HG02981 (cell line): ENCODE results near the gene DTL.

Source experiments
- ATAC-seq: cut with Tn5 transposase; IDR thresholded peaks from one replicate; pipeline ENCODE4 v1.9.1; 2021; ENCODE audit warnings: mild to moderate bottlenecking, moderate library complexity; ENCODE audit not compliant: unreplicated experiment

DTL gene

GRCh38 chr1:212121779-212122178 is 86.2 kb downstream of the DTL start:
- no peak for ATAC-seq

- ATAC-seq: no peak
These were observed 89.4 kb downstream of the DTL start for GRCh38 chr1:212124690-212125582.

DNA sequence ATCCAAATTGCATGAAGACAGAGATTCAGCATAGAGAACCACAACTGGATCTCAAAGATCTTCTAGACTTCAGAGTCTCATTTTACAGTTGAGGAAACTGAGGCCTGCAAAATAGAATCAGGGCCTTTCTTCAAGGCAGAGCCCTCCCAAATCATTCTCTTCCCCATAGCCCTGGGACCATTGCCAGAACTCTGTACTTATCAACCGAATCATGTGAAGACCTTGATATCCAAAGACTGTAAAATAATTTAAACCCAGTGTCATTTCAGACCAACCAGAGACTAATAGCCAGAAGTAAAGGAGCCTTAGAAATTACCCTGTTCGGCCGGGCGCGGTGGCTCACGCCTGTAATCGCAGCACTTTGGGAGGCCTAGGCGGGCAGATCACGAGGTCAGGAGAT is 90.1 kb downstream of the DTL start:
- no peak for ATAC-seq

- ATAC-seq: no peak
These were observed 91.7 kb downstream of the DTL start for GRCh38 chr1:212127221-212127620.

DNA sequence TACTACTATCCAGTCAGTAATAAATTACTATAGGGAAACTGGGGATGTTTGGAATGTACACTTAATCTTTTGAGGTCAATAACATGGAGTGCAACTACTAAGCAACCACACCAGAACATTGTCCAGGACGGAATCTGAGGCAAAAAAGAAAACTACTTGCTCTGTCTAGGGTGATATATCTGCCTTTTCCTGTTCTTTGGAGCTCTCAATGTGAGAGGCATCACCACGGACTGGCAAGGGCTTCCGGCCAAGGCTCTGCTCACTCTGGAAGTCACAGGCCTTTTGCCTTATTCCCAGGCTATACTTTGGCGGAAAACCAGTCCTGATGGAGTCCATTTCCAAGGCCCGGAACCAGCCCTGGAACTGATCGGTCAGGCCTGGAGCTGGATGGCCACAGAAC is 94.2 kb downstream of the DTL start:
- no peak for ATAC-seq

DNA sequence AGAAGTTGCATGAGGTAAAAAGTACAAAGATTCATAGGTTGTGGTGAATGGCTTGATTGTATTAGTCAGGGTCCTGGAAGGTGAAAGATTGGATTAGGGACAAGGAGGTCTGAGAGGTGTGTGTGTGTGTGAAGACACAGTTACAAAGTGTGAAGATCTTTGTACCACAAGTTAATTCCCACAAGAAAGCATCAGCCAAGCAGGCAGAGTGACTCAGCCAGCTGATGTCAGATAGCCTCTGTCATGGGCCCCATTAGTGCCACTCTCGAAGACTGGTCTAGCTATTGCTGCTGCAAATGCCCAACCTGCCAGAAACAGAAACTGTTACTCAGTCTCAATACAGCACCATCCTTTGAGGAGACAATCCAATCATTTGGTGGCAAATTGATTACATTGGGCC is 96.5 kb downstream of the DTL start:
- ATAC-seq: no peak

DNA sequence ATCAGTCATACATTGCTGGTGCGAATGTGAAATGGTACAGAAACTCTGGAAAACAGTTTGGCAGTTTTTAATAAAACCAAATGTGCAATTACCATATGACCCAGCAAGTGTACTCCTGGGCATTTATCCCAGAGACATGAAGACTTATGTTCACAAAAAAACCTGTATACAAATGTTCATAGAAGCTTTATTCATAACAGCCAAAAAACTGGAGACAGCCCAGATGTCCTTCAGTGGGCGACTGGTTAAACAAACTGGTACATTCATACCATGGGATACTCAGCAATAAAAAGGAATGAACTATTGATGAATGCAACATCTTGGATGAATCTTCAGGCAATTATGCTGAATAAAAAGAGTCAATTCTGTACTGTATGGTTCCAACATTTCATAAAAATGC is 97.8 kb downstream of the DTL start:
- no peak for ATAC-seq

- ATAC-seq: no peak
These were observed 99.6 kb downstream of the DTL start for GRCh38 chr1:212135166-212135565.

DNA sequence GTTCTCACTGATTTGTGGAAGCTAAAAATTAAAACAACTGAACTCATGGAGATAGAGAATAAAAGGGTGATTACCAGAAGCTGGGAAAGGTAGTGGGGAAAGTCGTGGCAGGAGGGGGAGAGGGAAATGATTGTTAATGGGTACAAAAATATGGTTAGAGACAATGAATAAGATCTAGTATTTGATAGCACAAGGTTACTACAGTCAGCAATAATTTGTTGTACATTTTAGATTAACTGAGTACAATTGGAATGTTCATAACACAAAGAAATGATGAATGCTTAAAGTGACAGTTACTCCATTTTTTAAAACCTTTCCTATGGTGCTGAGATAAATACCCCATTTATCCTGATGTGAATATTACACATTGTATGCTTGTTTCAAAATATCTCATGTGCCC is 102.3 kb downstream of the DTL start:
- no peak for ATAC-seq

- ATAC-seq: no peak
These were observed 102.9 kb downstream of the DTL start for GRCh38 chr1:212138457-212138856.

DNA sequence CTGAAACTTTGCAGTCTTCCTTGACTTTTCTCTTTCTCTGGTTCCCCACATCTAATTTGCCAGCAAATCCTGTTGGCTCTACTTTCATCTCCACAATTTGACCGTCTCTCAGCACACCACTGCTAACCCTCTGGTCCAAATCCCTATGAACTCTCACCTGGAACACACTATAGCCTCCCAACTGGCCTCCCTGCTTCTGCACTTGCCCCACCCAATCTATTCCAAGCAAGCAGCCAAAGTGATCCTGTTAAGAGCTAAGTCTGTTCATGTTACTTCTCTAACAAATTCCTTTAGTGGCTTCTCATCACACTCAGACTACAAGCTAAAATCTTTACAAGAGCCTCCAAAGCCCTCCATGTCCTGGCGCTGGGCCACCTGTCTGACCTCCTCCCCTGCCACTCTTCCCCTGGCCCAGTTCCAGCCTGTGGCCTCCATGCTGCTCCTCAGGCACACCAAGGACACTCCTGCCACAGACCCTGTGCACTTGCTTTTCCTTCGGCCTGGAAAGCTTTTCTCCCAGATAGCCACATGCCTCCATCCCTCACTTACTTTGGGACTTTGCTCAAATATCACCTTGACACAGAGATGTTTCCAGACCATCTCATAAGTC is 104.1 kb downstream of the DTL start:
- no peak for ATAC-seq

DNA sequence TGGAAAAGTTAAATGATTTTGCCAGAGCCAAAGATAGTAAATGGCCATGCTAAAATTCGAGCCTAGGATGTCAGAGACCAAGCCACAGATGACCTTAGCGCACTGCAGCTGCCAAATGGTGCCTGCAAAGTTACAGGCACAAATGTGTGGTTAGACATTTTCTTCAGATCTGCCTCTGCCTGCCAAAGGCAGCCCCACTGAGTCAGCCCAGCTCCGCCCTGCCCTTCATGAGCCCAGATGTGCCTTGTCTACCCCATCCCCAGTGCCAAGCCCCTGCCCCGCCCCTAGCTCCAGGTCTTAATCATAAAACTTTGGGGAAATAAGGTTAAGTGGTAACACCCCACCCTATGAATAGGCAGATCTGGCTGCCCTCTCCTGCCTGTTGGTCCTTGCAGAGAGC is 105.9 kb downstream of the DTL start:
- ATAC-seq: no peak

DNA sequence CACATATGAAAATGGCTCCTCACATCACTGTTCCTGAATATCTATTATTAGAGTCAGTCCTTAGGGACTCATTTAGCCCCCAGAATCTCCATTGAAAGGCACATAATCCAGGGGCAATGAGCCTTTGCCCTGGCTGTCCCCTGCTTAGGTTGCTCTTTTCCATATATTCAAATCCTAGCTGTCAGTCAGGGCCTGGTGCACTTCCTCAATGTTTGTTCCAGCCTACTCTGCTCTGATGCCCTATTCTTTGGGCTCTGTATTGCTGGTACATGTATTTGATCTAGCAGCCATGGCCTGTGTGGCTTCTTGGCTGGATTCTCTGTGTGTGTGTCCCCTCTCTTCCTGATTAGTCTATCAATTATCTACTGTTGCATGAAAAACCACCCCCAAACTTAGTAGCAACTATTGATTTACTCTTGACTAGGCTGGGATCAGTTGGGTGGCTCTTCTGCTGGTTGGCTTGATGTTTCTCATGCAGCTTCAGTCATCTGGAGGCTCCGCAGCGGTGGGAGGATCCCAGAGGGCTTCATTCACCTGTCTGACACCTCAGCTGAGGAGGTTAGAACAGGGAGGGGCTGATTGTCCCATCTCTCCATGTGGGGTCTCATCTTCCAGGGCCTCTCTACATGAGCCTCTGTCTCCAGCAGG is 107.5 kb downstream of the DTL start:
- ATAC-seq: no peak

DNA sequence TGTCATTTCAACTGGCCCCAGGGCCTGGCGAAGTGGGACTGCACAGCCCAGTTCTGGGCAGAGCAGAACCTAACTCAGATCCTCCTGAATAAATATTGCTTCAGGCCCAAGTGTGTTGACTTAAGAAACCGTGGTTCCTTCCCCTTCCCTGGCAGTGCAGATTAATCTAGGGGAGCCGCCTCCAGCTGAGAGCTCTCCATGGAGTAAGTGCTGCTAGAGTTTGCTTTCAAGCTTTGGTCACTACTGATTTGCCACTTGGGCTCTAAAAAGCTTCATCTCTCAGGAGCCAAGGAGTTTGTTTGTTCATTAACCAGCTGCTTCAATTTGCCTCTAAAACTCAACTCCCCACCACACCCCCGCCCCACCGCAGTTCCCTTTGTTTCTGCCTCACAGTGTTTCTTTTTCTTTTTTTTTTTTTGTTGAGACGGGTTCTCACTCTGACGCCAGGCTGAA is 112.1 kb downstream of the DTL start:
- ATAC-seq: no peak

DNA sequence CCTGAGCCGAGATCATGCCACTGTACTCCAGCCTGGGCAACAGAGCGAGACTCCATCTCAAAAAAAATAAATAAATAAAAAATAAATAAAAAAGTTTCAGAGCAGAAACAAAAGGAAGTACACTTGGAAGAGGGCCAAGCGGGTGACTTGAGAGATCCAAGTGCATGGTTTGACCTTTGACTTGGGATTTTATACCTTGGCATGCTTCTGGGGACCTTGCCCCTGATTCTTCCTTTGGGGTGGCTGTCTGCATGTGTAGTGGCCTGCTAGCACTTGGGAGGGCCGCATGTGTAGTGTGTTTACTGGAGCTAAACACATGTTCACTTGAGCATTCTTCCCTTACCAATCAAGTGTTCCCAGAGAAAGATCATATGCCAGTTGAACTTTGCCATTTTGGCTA is 114.0 kb downstream of the DTL start:
- ATAC-seq: no peak

DNA sequence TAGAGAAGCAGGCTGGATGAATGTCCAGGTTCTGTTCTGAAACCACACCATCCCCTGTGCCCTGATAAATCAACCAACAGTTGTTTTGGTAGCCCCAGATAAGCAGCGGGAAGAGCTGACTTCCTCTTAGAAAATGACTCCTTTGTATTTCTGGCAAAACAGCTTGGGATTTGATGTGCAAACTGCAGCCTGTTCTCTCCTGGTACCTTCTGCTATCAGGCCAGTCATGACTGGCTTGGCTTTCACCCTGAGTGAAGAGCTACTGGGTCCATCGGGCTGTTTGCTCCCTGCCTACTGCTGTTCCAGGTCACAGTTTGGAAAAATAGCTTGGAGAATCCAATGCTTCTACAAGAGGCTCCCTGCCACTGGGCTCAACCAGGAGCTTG is 116.8 kb downstream of the DTL start:
- no peak for ATAC-seq

DNA sequence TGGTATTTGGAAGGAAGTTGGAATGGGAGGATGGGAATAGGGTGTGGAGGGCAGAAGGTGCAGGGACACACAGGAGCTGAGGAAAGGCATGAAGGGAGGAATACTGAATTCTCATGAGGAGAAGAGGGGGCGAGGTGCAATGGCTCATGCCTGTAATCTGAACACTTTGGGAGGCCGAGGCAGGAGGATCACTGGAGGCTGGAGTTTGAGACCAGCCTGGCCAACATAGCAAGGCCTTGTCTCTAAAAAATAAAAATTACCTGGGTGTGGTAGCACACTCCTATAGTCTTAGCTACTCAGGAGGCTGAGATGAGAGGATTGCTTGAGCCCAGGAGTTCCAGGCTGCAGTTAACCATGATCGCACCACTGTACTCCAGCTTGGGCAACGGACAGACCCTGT is 117.3 kb downstream of the DTL start:
- ATAC-seq: no peak

- no peak for ATAC-seq
These were observed 118.1 kb downstream of the DTL start for GRCh38 chr1:212153635-212154034.
